NT2/D1 (cell line): ENCODE measurements around the gene ITGA5.

ENCODE experiments used
- SUZ12 ChIP-seq: IDR thresholded peaks from 2 replicates; pipeline ENCODE4 v1.6.1; 2011; ENCODE audit not compliant: insufficient read length, insufficient read depth; ENCODE audit errors: extremely low read depth
- YY1 ChIP-seq: IDR thresholded peaks from 2 replicates; pipeline ENCODE4 v1.6.1; 2011; ENCODE audit not compliant: insufficient read length, insufficient read depth
- ZNF274 ChIP-seq: IDR thresholded peaks from 2 replicates; pipeline ENCODE4 v1.6.1; 2011; ENCODE audit warnings: mild to moderate bottlenecking, low read depth, low read length

- TF ChIP-seq SUZ12 (no peak), YY1 (no peak), ZNF274 (no peak)
These were observed 28.2 kb downstream of the ITGA5 start for GRCh38 chr12:54390668-54391551.
